ENCODE measurements around the gene WWOX. TPM values are rescaled to one million over a fixed set of nuclear protein-coding genes. Genes with fewer than 3 reads are reported as not detected.

Gene WWOX
- total RNA-seq, 1 experiment from 2014 or later, result 15.6 TPM

DNA sequence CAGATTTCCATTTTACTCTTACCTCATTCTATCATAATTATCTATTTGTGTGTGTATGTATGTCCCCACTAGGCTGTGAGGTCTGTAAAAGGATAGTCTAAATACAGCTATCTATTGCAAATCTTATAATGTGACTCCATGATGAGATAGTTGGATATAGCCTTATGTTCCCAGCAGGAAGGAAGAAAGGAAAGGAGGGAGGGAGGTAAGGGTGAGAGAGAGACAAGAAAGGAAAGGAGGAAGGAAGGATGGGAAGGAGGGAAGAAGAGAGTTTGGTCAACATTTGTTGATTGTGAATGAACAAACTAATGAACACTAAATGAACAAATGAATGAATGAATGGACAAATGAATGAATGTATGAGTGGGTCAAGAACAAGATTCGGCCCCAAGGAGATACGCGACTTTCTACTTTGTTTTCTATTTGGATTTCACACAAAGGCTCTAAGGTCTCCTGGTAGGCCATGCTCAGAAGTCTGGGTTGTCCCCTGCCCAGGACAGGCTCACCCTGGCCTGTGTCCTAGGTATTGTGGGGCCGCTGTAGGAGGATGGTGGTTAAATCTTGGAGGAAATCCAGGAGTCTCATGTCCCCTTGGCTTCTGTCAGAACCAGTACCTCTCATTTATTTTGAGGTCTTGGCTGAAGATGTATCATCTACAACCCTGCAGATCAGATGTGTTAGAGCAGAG is 195.2 kb downstream of the WWOX start:
- Histone ChIP-seq H4K8ac (replicated peaks; ENCODE audit: insufficient read length, low read depth, low read length) (no peak overlapping the region), H2BK12ac (ENCODE audit: insufficient read length, low read depth, low read length) (no peak overlapping the region), H3K4me1 (ENCODE audit: insufficient read depth, low read length) (no peaks in the 10 kb centered on the region), H4K91ac (ENCODE audit: insufficient read length, low read depth, low read length) (no peak overlapping the region), H2AFZ (ENCODE audit: low read length) (no peak overlapping the region), H3T11ph (ENCODE audit: low read length) (no peak overlapping the region), H2BK15ac (ENCODE audit: low read depth, low read length) (no peak overlapping the region), H3K79me2 (ENCODE audit: insufficient read depth, low read length) (no peaks in the 10 kb centered on the region), H3K4me2 (ENCODE audit: insufficient read depth, insufficient read length, low read length) (no peak overlapping the region), H2BK120ac (ENCODE audit: low read depth, low read length, poor library complexity, severe bottlenecking) (no peak overlapping the region), H4K20me1 (ENCODE audit: control insufficient read depth, insufficient read depth, insufficient read length) (no peaks in the 10 kb centered on the region), H3K79me1 (ENCODE audit: insufficient read depth, low read depth, low read length, poor library complexity, severe bottlenecking) (no peaks in the 10 kb centered on the region), H3K18ac (ENCODE audit: insufficient read length, low read depth, low read length) (no peak overlapping the region), H3K23me2 (ENCODE audit: insufficient read length, low read depth, low read length, poor library complexity, severe bottlenecking) (no peaks in the 10 kb centered on the region), H2BK20ac (ENCODE audit: low read depth, low read length, poor library complexity, severe bottlenecking) (no peak overlapping the region), H3K27ac (ENCODE audit: insufficient read length, low read depth, low read length) (no peak overlapping the region), H3K4ac (ENCODE audit: low read depth, low read length) (no peak overlapping the region), H3K9me3 (ENCODE audit: control insufficient read depth, low read depth, low read length) (no peaks in the 10 kb centered on the region), H2BK5ac (ENCODE audit: insufficient read length, low read length) (no peak overlapping the region), H2AK5ac (ENCODE audit: insufficient read length, low read length) (no peak overlapping the region), H3K56ac (ENCODE audit: insufficient read length, low read depth, low read length) (no peak overlapping the region), H3K27me3 (ENCODE audit: insufficient read depth, low read length) (no peaks in the 10 kb centered on the region), H3K14ac (ENCODE audit: insufficient read depth, low read length) (no peak overlapping the region), H3K9ac (ENCODE audit: extremely low read depth, insufficient read length, low read length) (no peak overlapping the region), H4K5ac (ENCODE audit: insufficient read length, low read depth, low read length) (no peak overlapping the region), H3K23ac (ENCODE audit: insufficient read length, low read depth, low read length) (no peak overlapping the region)
- no peaks in the 10 kb centered on the region; a peak in 1 of 5 replicates for H3K9me3 Mint-ChIP-seq
- TF ChIP-seq, protein P1, sequence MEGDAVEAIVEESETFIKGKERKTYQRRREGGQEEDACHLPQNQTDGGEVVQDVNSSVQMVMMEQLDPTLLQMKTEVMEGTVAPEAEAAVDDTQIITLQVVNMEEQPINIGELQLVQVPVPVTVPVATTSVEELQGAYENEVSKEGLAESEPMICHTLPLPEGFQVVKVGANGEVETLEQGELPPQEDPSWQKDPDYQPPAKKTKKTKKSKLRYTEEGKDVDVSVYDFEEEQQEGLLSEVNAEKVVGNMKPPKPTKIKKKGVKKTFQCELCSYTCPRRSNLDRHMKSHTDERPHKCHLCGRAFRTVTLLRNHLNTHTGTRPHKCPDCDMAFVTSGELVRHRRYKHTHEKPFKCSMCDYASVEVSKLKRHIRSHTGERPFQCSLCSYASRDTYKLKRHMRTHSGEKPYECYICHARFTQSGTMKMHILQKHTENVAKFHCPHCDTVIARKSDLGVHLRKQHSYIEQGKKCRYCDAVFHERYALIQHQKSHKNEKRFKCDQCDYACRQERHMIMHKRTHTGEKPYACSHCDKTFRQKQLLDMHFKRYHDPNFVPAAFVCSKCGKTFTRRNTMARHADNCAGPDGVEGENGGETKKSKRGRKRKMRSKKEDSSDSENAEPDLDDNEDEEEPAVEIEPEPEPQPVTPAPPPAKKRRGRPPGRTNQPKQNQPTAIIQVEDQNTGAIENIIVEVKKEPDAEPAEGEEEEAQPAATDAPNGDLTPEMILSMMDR (conservative IDR thresholded peaks at IDR 0.05), result no peak
- peaks cover 12 to 31% of the 10 kb centered on the region in 2 experiments for H3K4me1 Mint-ChIP-seq
- H3K36me3 Mint-ChIP-seq (ENCODE audit: insufficient read depth in 1 of 3, low read depth in 3 of 3), result no peaks in the 10 kb centered on the region
- WGBS (ENCODE audit: extremely low coverage, insufficient read length, low lambda C conversion rate), result no CpG with 5 or more reads among the region's 4 CpGs
- no peaks in the 10 kb centered on the region for H3K27me3 Mint-ChIP-seq (ENCODE audit: low read depth)
- H3K27ac Mint-ChIP-seq, result no peak overlapping the region
- H3K4me3 Mint-ChIP-seq, result no peak overlapping the region
- no peak for DNase-seq
